Measurements from ENCODE around the gene YAP1. TPM values are rescaled to one million over a fixed set of nuclear protein-coding genes. Genes with fewer than 3 reads are reported as not detected.

Gene YAP1
- total RNA-seq, 4 donors from 2014 or later = 130 to 203 (median 200) TPM

GRCh38 chr11:102202972-102203371 is 92.7 kb downstream of the YAP1 start:
- no peak for DNase-seq (ENCODE audit: low spot score in 2 of 2)
- Histone ChIP-seq H3K27me3 (no peaks in the 10 kb centered on the region), H3K36me3 (peaks cover 0 to 13% (median 0%) of the 10 kb centered on the region in 3 donors), H3K4me1 (peaks cover 0 to 17% (median 1%) of the 10 kb centered on the region in 4 donors), H3K9me3 (no peaks in the 10 kb centered on the region), H3K27ac (no peak overlapping the region), H3K4me3 (no peak overlapping the region)
- TF ChIP-seq POLR2A (IDR thresholded peaks at IDR 0.05) (no peak), CTCF (IDR thresholded peaks at IDR 0.05) (no peak), EP300 (IDR thresholded peaks at IDR 0.05) (no peak)
- WGBS, 2 donors = 79 to 82% methylated on average over 3 of the region's 3 CpGs

GRCh38 chr11:102204174-102204573 is 93.9 kb downstream of the YAP1 start:
- TF ChIP-seq POLR2A (IDR thresholded peaks at IDR 0.05) (no peak), CTCF (IDR thresholded peaks at IDR 0.05) (no peak), EP300 (IDR thresholded peaks at IDR 0.05) (no peak)
- DNase-seq (ENCODE audit: low spot score in 2 of 2) = no peak
- no peaks in the 10 kb centered on the region for H3K9me3 ChIP-seq
- WGBS, 2 donors = 48 to 50% methylated on average over 2 of the region's 2 CpGs
- H3K27me3 ChIP-seq = no peaks in the 10 kb centered on the region
- peaks cover 0 to 9% (median 0%) of the 10 kb centered on the region in 4 donors for H3K4me1 ChIP-seq
- H3K4me3 ChIP-seq = no peak overlapping the region
- H3K36me3 ChIP-seq = peaks cover 0 to 13% (median 0%) of the 10 kb centered on the region in 3 donors
- no peak overlapping the region for H3K27ac ChIP-seq

- H3K36me3 ChIP-seq = peaks cover 0 to 27% (median 0%) of the 10 kb centered on the region in 3 donors
- H3K4me1 ChIP-seq = peaks cover 0 to 9% (median 0%) of the 10 kb centered on the region in 4 donors
- H3K9me3 ChIP-seq = no peaks in the 10 kb centered on the region
- no peak overlapping the region for H3K4me3 ChIP-seq
- H3K27ac ChIP-seq = no peak overlapping the region
- no peaks in the 10 kb centered on the region for H3K27me3 ChIP-seq
- 83 to 84% methylated on average over 4 of the region's 4 CpGs for WGBS, 2 donors
- TF ChIP-seq POLR2A (IDR thresholded peaks at IDR 0.05) (no peak), CTCF (IDR thresholded peaks at IDR 0.05) (no peak), EP300 (IDR thresholded peaks at IDR 0.05) (no peak)
- no peak for DNase-seq (ENCODE audit: low spot score in 2 of 2)
Observed at GRCh38 chr11:102205805-102206204, 95.6 kb downstream of the YAP1 start.

- TF ChIP-seq CTCF (IDR thresholded peaks at IDR 0.05) (no peak), EP300 (IDR thresholded peaks at IDR 0.05) (no peak), POLR2A (IDR thresholded peaks at IDR 0.05) (no peak)
- H3K36me3 ChIP-seq = peaks cover 0 to 56% (median 0%) of the 10 kb centered on the region in 3 donors
- 97 to 98% methylated on average over 2 of the region's 2 CpGs for WGBS, 2 donors
- H3K27ac ChIP-seq = peak overlapping the region in 1 of 4 donors; percentile 32
- H3K4me3 ChIP-seq = no peak overlapping the region
- DNase-seq (ENCODE audit: low spot score in 2 of 2) = no peak
- H3K9me3 ChIP-seq = no peaks in the 10 kb centered on the region
- no peaks in the 10 kb centered on the region for H3K27me3 ChIP-seq
- peaks cover 0 to 9% (median 0%) of the 10 kb centered on the region in 4 donors for H3K4me1 ChIP-seq
Observed at GRCh38 chr11:102208835-102209234, 98.6 kb downstream of the YAP1 start.

- Histone ChIP-seq H3K27me3 (no peaks in the 10 kb centered on the region), H3K36me3 (peaks cover 0 to 41% (median 0%) of the 10 kb centered on the region in 3 donors), H3K4me1 (peaks cover 0 to 37% (median 8%) of the 10 kb centered on the region in 4 donors), H3K4me3 (no peak overlapping the region), H3K27ac (peak overlapping the region in 1 of 4 donors; percentile 60), H3K9me3 (no peaks in the 10 kb centered on the region)
- no peak for DNase-seq (ENCODE audit: low spot score in 2 of 2)
- TF ChIP-seq CTCF (IDR thresholded peaks at IDR 0.05) (no peak), POLR2A (IDR thresholded peaks at IDR 0.05) (no peak), EP300 (IDR thresholded peaks at IDR 0.05) (no peak)
Observed at GRCh38 chr11:102214623-102215022, 104.4 kb downstream of the YAP1 start.
